Progenitor cell of endocrine pancreas (in vitro differentiated cells): ENCODE data around the gene GAN. TPM values are rescaled to one million over a fixed set of nuclear protein-coding genes. Genes with fewer than 3 reads are reported as not detected.

Experiments
- DNase-seq: peaks from one replicate; pipeline ENCODE4 v3.0.0; 2021; ENCODE audit warnings: low spot score; ENCODE audit not compliant: unreplicated experiment
- H3K27ac Mint-ChIP-seq: 2 replicates; pipeline ENCODE4 v1.8.0; 2021; ENCODE audit warnings: mild to moderate bottlenecking, moderate library complexity, mixed read lengths
- H3K27me3 Mint-ChIP-seq: 2 replicates; pipeline ENCODE4 v1.8.0; 2021; ENCODE audit warnings: mixed read lengths
- H3K36me3 Mint-ChIP-seq: 2 replicates; pipeline ENCODE4 v1.8.0; 2022; ENCODE audit warnings: mixed read lengths; ENCODE audit not compliant: insufficient read depth
- H3K4me1 Mint-ChIP-seq: 2 replicates; pipeline ENCODE4 v1.8.0; 2021; ENCODE audit warnings: low read depth, mixed read lengths
- H3K4me3 Mint-ChIP-seq: 2 replicates; pipeline ENCODE4 v1.8.0; 2021; ENCODE audit warnings: low read depth, mild to moderate bottlenecking, moderate library complexity, mixed read lengths
- H3K9me3 Mint-ChIP-seq: 2 replicates; pipeline ENCODE4 v1.8.0; 2021; ENCODE audit warnings: low read depth, mixed read lengths
- total RNA-seq: library from RNA; stranded (reverse); gene quantifications from 2 replicates; pipeline ENCODE4 v1.2.1, GENCODE V29; 2021
- TF ChIP-seq, protein P1 (sequence below): fragments of 200-600 bp; sonication (generic); IDR thresholded peaks from one replicate; pipeline ENCODE4 v1.5.0; 2021; ENCODE audit warnings: antibody characterized with exemption, mild to moderate bottlenecking; ENCODE audit not compliant: unreplicated experiment

GAN gene
- total RNA-seq, 1 donor from 2014 or later: 14.0 TPM

DNA sequence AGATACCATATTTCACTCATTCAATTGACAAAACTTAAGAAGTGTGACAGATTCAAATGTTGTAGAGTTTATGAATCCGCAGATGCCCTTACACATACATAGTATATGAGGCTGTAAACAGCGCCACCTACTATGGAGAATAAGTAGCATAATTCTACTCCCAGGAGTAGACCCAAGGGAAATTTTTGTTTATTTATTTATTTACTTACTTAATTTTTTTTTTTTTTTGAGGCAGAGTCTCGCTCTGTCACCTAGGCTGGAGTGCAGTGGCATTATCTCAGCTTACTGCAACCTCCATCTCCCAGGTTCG lies 35.5 kb downstream of the GAN start:
- peaks cover 26% of the 10 kb centered on the region for H3K9me3 Mint-ChIP-seq
- no peak overlapping the region for H3K4me3 Mint-ChIP-seq
- no peak for DNase-seq
- peaks cover 22% of the 10 kb centered on the region for H3K36me3 Mint-ChIP-seq
- no peaks in the 10 kb centered on the region for H3K27me3 Mint-ChIP-seq
- no peaks in the 10 kb centered on the region for H3K4me1 Mint-ChIP-seq
- no peak overlapping the region for H3K27ac Mint-ChIP-seq
- TF ChIP-seq, protein P1, sequence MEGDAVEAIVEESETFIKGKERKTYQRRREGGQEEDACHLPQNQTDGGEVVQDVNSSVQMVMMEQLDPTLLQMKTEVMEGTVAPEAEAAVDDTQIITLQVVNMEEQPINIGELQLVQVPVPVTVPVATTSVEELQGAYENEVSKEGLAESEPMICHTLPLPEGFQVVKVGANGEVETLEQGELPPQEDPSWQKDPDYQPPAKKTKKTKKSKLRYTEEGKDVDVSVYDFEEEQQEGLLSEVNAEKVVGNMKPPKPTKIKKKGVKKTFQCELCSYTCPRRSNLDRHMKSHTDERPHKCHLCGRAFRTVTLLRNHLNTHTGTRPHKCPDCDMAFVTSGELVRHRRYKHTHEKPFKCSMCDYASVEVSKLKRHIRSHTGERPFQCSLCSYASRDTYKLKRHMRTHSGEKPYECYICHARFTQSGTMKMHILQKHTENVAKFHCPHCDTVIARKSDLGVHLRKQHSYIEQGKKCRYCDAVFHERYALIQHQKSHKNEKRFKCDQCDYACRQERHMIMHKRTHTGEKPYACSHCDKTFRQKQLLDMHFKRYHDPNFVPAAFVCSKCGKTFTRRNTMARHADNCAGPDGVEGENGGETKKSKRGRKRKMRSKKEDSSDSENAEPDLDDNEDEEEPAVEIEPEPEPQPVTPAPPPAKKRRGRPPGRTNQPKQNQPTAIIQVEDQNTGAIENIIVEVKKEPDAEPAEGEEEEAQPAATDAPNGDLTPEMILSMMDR: no peak

DNA sequence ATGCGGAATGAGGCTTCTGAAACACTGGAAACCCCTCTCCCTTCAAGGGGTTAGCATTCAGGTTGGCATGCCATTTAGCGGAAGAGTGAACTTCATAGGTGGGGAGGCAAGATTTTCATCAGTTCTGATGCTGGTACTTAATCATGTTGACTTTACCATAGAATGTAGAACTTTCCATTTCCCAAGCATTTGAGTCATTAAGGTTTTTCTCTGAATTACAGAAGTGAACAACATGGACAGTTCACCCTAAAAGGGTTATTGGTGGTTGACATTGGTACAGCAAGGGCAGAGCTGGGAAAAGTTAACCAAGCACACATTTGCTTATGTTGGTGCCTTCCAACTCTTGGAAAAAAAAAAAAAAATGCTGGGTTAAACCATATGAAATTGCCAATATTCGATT lies 39.1 kb downstream of the GAN start:
- H3K27ac Mint-ChIP-seq: no peak overlapping the region
- TF ChIP-seq, protein P1: no peak
- H3K27me3 Mint-ChIP-seq: no peaks in the 10 kb centered on the region
- H3K36me3 Mint-ChIP-seq: peaks cover 13% of the 10 kb centered on the region
- DNase-seq: no peak
- no peak overlapping the region for H3K4me3 Mint-ChIP-seq
- no peaks in the 10 kb centered on the region for H3K9me3 Mint-ChIP-seq
- no peaks in the 10 kb centered on the region for H3K4me1 Mint-ChIP-seq

DNA sequence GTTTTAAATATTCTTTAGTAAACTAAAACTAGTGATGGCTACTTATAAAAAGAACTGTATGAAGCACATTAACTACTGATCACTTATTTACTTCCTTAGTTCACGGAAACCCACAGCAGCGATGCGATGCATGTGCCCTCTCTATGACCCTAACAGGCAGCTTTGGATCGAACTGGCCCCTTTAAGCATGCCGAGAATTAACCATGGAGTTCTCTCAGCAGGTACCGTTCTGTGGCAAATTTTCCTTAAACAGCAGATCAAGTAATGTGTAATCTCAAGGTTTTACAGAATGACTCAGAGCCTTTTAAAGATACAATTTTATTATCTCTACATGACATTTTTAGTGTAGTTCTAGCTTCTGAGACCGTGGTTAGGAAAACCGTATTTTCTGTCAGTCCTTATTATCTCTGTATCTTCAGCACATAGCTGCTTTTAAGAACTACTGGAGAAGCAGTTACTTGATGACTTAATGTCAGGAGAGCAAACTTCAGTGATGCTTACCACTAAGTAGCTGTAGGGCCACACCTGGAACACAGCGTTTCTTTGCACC lies 43.0 kb downstream of the GAN start:
- no peak for DNase-seq
- H3K36me3 Mint-ChIP-seq: peaks cover 9% of the 10 kb centered on the region
- TF ChIP-seq, protein P1: no peak
- no peak overlapping the region for H3K27ac Mint-ChIP-seq
- no peak overlapping the region for H3K4me3 Mint-ChIP-seq
- no peaks in the 10 kb centered on the region for H3K4me1 Mint-ChIP-seq
- no peaks in the 10 kb centered on the region for H3K27me3 Mint-ChIP-seq
- no peaks in the 10 kb centered on the region for H3K9me3 Mint-ChIP-seq

DNA sequence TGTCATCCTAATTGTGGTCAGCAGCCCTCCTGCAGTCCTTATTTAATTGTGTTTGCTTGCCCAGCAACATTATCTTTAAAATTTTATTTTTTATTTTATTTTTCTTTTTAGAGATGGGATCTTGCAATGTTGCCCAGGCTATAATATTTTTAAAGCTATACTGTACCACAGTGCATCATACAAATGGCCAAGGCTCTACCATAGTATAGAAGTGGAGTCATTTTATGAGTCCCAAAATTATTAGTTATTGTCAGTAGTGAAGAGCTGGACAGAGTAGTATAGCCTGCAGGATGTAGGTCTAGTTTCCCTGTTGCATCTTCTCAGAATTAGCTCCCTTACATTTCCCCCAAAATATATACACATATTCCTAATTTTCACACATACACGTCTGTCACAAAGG lies 44.1 kb downstream of the GAN start:
- DNase-seq: no peak
- TF ChIP-seq, protein P1: no peak
- Mint-ChIP-seq H3K27ac (no peak overlapping the region), H3K27me3 (no peaks in the 10 kb centered on the region), H3K9me3 (no peaks in the 10 kb centered on the region), H3K4me3 (no peak overlapping the region), H3K4me1 (no peaks in the 10 kb centered on the region), H3K36me3 (peaks cover 13% of the 10 kb centered on the region)

DNA sequence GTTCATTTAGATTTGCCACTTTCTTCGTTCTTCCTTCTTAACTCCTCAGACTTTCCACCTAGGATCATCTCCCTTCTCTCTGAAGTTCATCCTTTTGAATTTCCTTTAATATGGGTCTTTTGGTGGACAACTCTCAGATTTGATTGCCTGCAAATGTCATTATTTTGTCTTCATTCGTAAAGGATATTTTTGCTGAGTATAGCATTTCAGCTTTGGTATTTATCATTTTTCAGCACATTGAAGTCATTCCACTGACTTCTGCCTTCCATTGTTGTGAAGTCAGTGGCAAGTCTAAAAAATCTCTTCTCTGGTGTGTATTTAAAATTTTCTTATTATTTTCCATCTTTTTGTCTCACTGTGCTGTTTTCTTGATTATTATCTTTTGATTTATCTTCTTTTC lies 45.4 kb downstream of the GAN start:
- Mint-ChIP-seq H3K4me3 (no peak overlapping the region), H3K27me3 (no peaks in the 10 kb centered on the region), H3K27ac (no peak overlapping the region), H3K9me3 (no peaks in the 10 kb centered on the region), H3K4me1 (no peaks in the 10 kb centered on the region), H3K36me3 (peaks cover 19% of the 10 kb centered on the region)
- no peak for DNase-seq
- TF ChIP-seq, protein P1: no peak
